ENCODE data around the gene CCDC148. TPM values are rescaled to one million over a fixed set of nuclear protein-coding genes. Genes with fewer than 3 reads are reported as not detected.

Gene CCDC148
- polyA plus RNA-seq, 4 donors = 0.09 to 0.37 TPM; not detected in 2

- Histone ChIP-seq H3K9me3 (ENCODE audit: control insufficient read depth in 2 of 2, insufficient read depth in 1 of 2, low read depth in 1 of 2, low read length in 1 of 2) (no peaks in the 10 kb centered on the region), H3K36me3 (ENCODE audit: control insufficient read depth in 3 of 3, insufficient read depth in 2 of 3, low read depth in 1 of 3, low read length in 3 of 3) (no peaks in the 10 kb centered on the region), H3K4me1 (ENCODE audit: control insufficient read depth in 3 of 3, insufficient read depth in 2 of 3, low read depth in 1 of 3, low read length in 2 of 3) (no peaks in the 10 kb centered on the region), H3K4me3 (ENCODE audit: low read depth in 1 of 3, low read length in 3 of 3) (no peak overlapping the region), H3K27me3 (ENCODE audit: control insufficient read depth in 3 of 3, insufficient read depth in 3 of 3, low read length in 3 of 3) (no peaks in the 10 kb centered on the region), H3K27ac (ENCODE audit: low read depth in 1 of 3, low read length in 2 of 3) (no peak overlapping the region)
- FAIRE-seq (no peak), DNase-seq (no peak)
- WGBS, 3 donors = 69 to 85% (median 76%) methylated on average over 3 of the region's 3 CpGs
These were observed 273.8 kb downstream of the CCDC148 start for GRCh38 chr2:158182676-158183295.

DNA sequence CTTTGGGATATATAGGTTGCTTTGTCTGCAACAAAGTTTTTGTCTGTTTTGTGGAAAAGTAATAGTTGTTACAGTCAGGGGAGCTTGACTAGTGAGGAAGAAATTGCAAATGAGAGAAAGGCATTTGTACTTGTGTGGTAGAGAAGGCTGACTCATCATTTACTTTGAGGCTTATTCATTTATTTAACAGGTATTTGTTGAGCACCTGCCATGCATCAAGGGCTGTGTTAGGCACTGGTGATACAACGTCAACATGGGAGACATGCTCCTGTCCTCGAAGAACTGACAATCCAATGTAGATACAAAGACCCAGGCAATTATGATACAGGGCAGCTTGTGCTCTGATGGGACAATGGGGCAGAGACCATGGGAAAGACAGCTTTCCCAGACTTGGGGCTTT is 275.4 kb downstream of the CCDC148 start:
- FAIRE-seq = no peak
- no peaks in the 10 kb centered on the region for H3K9me3 ChIP-seq (ENCODE audit: control insufficient read depth in 2 of 2, insufficient read depth in 1 of 2, low read depth in 1 of 2, low read length in 1 of 2)
- no peaks in the 10 kb centered on the region for H3K27me3 ChIP-seq (ENCODE audit: control insufficient read depth in 3 of 3, insufficient read depth in 3 of 3, low read length in 3 of 3)
- no peak for DNase-seq
- 53 to 86% (median 85%) methylated on average over 2 of the region's 2 CpGs for WGBS, 3 donors
- no peaks in the 10 kb centered on the region for H3K36me3 ChIP-seq (ENCODE audit: control insufficient read depth in 3 of 3, insufficient read depth in 2 of 3, low read depth in 1 of 3, low read length in 3 of 3)
- no peak overlapping the region for H3K4me3 ChIP-seq (ENCODE audit: low read depth in 1 of 3, low read length in 3 of 3)
- no peaks in the 10 kb centered on the region for H3K4me1 ChIP-seq (ENCODE audit: control insufficient read depth in 3 of 3, insufficient read depth in 2 of 3, low read depth in 1 of 3, low read length in 2 of 3)
- H3K27ac ChIP-seq (ENCODE audit: low read depth in 1 of 3, low read length in 2 of 3) = no peak overlapping the region

DNA sequence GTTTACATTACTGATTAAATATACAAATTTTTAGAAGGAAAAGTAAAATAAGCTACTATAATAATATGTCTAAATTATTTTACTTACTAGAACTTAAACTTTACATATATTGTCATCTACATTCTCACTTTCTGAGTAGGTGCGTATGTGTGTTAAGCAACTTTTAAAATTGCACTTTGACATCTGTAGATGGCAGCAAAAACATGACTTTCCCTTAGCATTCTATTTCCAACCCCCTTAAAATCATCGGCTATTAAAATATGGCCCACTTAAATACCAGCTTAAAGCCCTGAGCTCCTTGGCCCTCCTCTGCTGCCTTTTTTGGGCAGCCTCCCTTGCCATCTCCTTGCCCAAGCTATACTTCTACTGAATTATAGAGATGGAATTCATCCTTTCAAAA is 276.9 kb downstream of the CCDC148 start:
- FAIRE-seq (no peak), DNase-seq (peak in 1 of 2 donors; percentile 19)
- Histone ChIP-seq H3K9me3 (ENCODE audit: control insufficient read depth in 2 of 2, insufficient read depth in 1 of 2, low read depth in 1 of 2, low read length in 1 of 2) (no peaks in the 10 kb centered on the region), H3K4me1 (ENCODE audit: control insufficient read depth in 3 of 3, insufficient read depth in 2 of 3, low read depth in 1 of 3, low read length in 2 of 3) (no peaks in the 10 kb centered on the region), H3K27ac (ENCODE audit: low read depth in 1 of 3, low read length in 2 of 3) (no peak overlapping the region), H3K4me3 (ENCODE audit: low read depth in 1 of 3, low read length in 3 of 3) (no peak overlapping the region), H3K27me3 (ENCODE audit: control insufficient read depth in 3 of 3, insufficient read depth in 3 of 3, low read length in 3 of 3) (no peaks in the 10 kb centered on the region), H3K36me3 (ENCODE audit: control insufficient read depth in 3 of 3, insufficient read depth in 2 of 3, low read depth in 1 of 3, low read length in 3 of 3) (no peaks in the 10 kb centered on the region)
- WGBS, 3 donors = 20 to 36% (median 29%) methylated on average over 2 of the region's 2 CpGs

- Histone ChIP-seq H3K27ac (ENCODE audit: low read depth in 1 of 3, low read length in 2 of 3) (no peak overlapping the region), H3K4me1 (ENCODE audit: control insufficient read depth in 3 of 3, insufficient read depth in 2 of 3, low read depth in 1 of 3, low read length in 2 of 3) (no peaks in the 10 kb centered on the region), H3K9me3 (ENCODE audit: control insufficient read depth in 2 of 2, insufficient read depth in 1 of 2, low read depth in 1 of 2, low read length in 1 of 2) (no peaks in the 10 kb centered on the region), H3K36me3 (ENCODE audit: control insufficient read depth in 3 of 3, insufficient read depth in 2 of 3, low read depth in 1 of 3, low read length in 3 of 3) (no peaks in the 10 kb centered on the region), H3K4me3 (ENCODE audit: low read depth in 1 of 3, low read length in 3 of 3) (no peak overlapping the region), H3K27me3 (ENCODE audit: control insufficient read depth in 3 of 3, insufficient read depth in 3 of 3, low read length in 3 of 3) (no peaks in the 10 kb centered on the region)
- WGBS, 3 donors = 35 to 69% (median 45%) methylated on average over 3 of the region's 3 CpGs
- FAIRE-seq (no peak), DNase-seq (no peak)
These were observed 277.9 kb downstream of the CCDC148 start for GRCh38 chr2:158178646-158179045.

DNA sequence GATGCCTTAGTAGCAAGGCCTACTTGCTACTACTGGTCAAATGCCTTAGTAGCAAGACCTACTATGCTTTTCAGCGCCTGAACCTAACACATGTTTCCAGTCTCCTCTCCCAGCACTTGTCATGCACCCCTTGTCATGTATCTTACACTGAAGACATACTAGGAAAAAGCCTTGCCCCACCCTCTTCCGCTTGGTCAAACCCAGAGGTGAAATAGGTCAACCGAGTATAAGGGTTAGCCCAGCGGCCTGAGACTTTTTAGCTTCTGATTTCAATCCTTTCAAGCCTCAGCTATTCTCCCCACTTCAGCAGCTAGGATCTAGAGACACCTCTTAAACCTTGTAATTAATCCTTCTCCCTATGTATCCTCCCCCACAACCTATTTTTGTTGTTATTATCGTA is 281.6 kb downstream of the CCDC148 start:
- 92 to 98% (median 96%) methylated on average over 5 of the region's 5 CpGs for WGBS, 3 donors
- Histone ChIP-seq H3K27me3 (ENCODE audit: control insufficient read depth in 3 of 3, insufficient read depth in 3 of 3, low read length in 3 of 3) (no peaks in the 10 kb centered on the region), H3K9me3 (ENCODE audit: control insufficient read depth in 2 of 2, insufficient read depth in 1 of 2, low read depth in 1 of 2, low read length in 1 of 2) (no peaks in the 10 kb centered on the region), H3K4me3 (ENCODE audit: low read depth in 1 of 3, low read length in 3 of 3) (no peak overlapping the region), H3K4me1 (ENCODE audit: control insufficient read depth in 3 of 3, insufficient read depth in 2 of 3, low read depth in 1 of 3, low read length in 2 of 3) (no peaks in the 10 kb centered on the region), H3K36me3 (ENCODE audit: control insufficient read depth in 3 of 3, insufficient read depth in 2 of 3, low read depth in 1 of 3, low read length in 3 of 3) (no peaks in the 10 kb centered on the region), H3K27ac (ENCODE audit: low read depth in 1 of 3, low read length in 2 of 3) (no peak overlapping the region)
- no peak for FAIRE-seq
- no peak for DNase-seq

GRCh38 chr2:158174495-158174894 is 282.1 kb downstream of the CCDC148 start:
- no peaks in the 10 kb centered on the region for H3K27me3 ChIP-seq (ENCODE audit: control insufficient read depth in 3 of 3, insufficient read depth in 3 of 3, low read length in 3 of 3)
- no peak overlapping the region for H3K4me3 ChIP-seq (ENCODE audit: low read depth in 1 of 3, low read length in 3 of 3)
- no peaks in the 10 kb centered on the region for H3K36me3 ChIP-seq (ENCODE audit: control insufficient read depth in 3 of 3, insufficient read depth in 2 of 3, low read depth in 1 of 3, low read length in 3 of 3)
- no peaks in the 10 kb centered on the region for H3K4me1 ChIP-seq (ENCODE audit: control insufficient read depth in 3 of 3, insufficient read depth in 2 of 3, low read depth in 1 of 3, low read length in 2 of 3)
- no peaks in the 10 kb centered on the region for H3K9me3 ChIP-seq (ENCODE audit: control insufficient read depth in 2 of 2, insufficient read depth in 1 of 2, low read depth in 1 of 2, low read length in 1 of 2)
- no peak for FAIRE-seq
- 65 to 71% (median 68%) methylated on average over 1 of the region's 1 CpG for WGBS, 3 donors
- no peak for DNase-seq
- no peak overlapping the region for H3K27ac ChIP-seq (ENCODE audit: low read depth in 1 of 3, low read length in 2 of 3)

GRCh38 chr2:158172719-158173118 is 283.8 kb downstream of the CCDC148 start:
- no peaks in the 10 kb centered on the region for H3K9me3 ChIP-seq (ENCODE audit: control insufficient read depth in 2 of 2, insufficient read depth in 1 of 2, low read depth in 1 of 2, low read length in 1 of 2)
- H3K4me3 ChIP-seq (ENCODE audit: low read depth in 1 of 3, low read length in 3 of 3) = no peak overlapping the region
- FAIRE-seq (no peak), DNase-seq (no peak)
- no peaks in the 10 kb centered on the region for H3K4me1 ChIP-seq (ENCODE audit: control insufficient read depth in 3 of 3, insufficient read depth in 2 of 3, low read depth in 1 of 3, low read length in 2 of 3)
- 21 to 39% (median 33%) methylated on average over 2 of the region's 2 CpGs for WGBS, 3 donors
- no peaks in the 10 kb centered on the region for H3K36me3 ChIP-seq (ENCODE audit: control insufficient read depth in 3 of 3, insufficient read depth in 2 of 3, low read depth in 1 of 3, low read length in 3 of 3)
- H3K27ac ChIP-seq (ENCODE audit: low read depth in 1 of 3, low read length in 2 of 3) = no peak overlapping the region
- no peaks in the 10 kb centered on the region for H3K27me3 ChIP-seq (ENCODE audit: control insufficient read depth in 3 of 3, insufficient read depth in 3 of 3, low read length in 3 of 3)

DNA sequence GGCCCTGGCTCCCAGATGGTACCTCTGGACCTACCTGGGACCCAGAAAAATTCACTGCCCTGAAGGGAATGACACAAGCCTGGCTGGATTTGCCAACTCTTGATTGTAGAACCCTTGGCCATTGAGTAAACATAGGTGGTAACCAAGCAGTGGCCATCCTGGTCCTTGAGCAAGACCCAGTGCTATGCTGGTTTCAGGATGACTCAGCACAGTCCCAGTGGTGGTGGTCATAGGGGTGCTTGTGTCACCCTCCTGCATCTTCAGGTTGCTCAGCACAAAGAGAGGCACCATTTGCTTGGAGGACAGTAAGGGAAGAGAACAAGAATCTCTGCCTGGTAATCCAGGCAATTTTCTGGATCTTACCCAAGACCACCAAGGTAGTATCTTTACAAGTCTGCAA is 302.0 kb downstream of the CCDC148 start:
- no peak overlapping the region for H3K4me3 ChIP-seq (ENCODE audit: low read depth in 1 of 3, low read length in 3 of 3)
- H3K27me3 ChIP-seq (ENCODE audit: control insufficient read depth in 3 of 3, insufficient read depth in 3 of 3, low read length in 3 of 3) = no peaks in the 10 kb centered on the region
- no peaks in the 10 kb centered on the region for H3K4me1 ChIP-seq (ENCODE audit: control insufficient read depth in 3 of 3, insufficient read depth in 2 of 3, low read depth in 1 of 3, low read length in 2 of 3)
- H3K36me3 ChIP-seq (ENCODE audit: control insufficient read depth in 3 of 3, insufficient read depth in 2 of 3, low read depth in 1 of 3, low read length in 3 of 3) = no peaks in the 10 kb centered on the region
- FAIRE-seq (no peak), DNase-seq (no peak)
- H3K27ac ChIP-seq (ENCODE audit: low read depth in 1 of 3, low read length in 2 of 3) = no peak overlapping the region
- peaks cover 0 to 18% of the 10 kb centered on the region in 2 donors for H3K9me3 ChIP-seq (ENCODE audit: control insufficient read depth in 2 of 2, insufficient read depth in 1 of 2, low read depth in 1 of 2, low read length in 1 of 2)

- no peak for DNase-seq
- H3K27me3 ChIP-seq (ENCODE audit: control insufficient read depth in 3 of 3, insufficient read depth in 3 of 3, low read length in 3 of 3) = no peaks in the 10 kb centered on the region
- no peak overlapping the region for H3K4me3 ChIP-seq (ENCODE audit: low read depth in 1 of 3, low read length in 3 of 3)
- H3K4me1 ChIP-seq (ENCODE audit: control insufficient read depth in 3 of 3, insufficient read depth in 2 of 3, low read depth in 1 of 3, low read length in 2 of 3) = no peaks in the 10 kb centered on the region
- 68 to 88% (median 82%) methylated on average over 3 of the region's 3 CpGs for WGBS, 3 donors
- H3K27ac ChIP-seq (ENCODE audit: low read depth in 1 of 3, low read length in 2 of 3) = no peak overlapping the region
- H3K36me3 ChIP-seq (ENCODE audit: control insufficient read depth in 3 of 3, insufficient read depth in 2 of 3, low read depth in 1 of 3, low read length in 3 of 3) = no peaks in the 10 kb centered on the region
- H3K9me3 ChIP-seq (ENCODE audit: control insufficient read depth in 2 of 2, insufficient read depth in 1 of 2, low read depth in 1 of 2, low read length in 1 of 2) = peaks cover 0 to 18% of the 10 kb centered on the region in 2 donors
- FAIRE-seq = no peak
These were observed 303.1 kb downstream of the CCDC148 start for GRCh38 chr2:158153270-158154015.
